Kidney epithelial cell (primary cell): ENCODE data around the gene ARL16. TPM values are rescaled to one million over a fixed set of nuclear protein-coding genes. Genes with fewer than 3 reads are reported as not detected.

Experiments
- DNase-seq: peaks from one replicate; pipeline ENCODE4 v3.0.0-alpha.2; 2010; ENCODE audit warnings: low read depth
- H3K27me3 ChIP-seq: 2 replicates; pipeline ENCODE4 v1.6.0; 2011; ENCODE audit warnings: low read length; ENCODE audit not compliant: control insufficient read depth, insufficient read depth
- H3K36me3 ChIP-seq: 2 replicates; pipeline ENCODE4 v1.5.1; 2011; ENCODE audit warnings: low read length; ENCODE audit not compliant: control insufficient read depth, insufficient read depth
- H3K4me3 ChIP-seq: 2 replicates; pipeline ENCODE4 v1.5.1; 2011; ENCODE audit warnings: low read depth, mild to moderate bottlenecking, control low read depth, low read length
- total RNA-seq: library from RNA; depleted of rRNA; stranded (reverse); fragments of >200 nt; gene quantifications from 2 replicates; pipeline ENCODE4 v1.2.3, GENCODE V29; 2015
- TF ChIP-seq, protein P1 (sequence below): IDR thresholded peaks from 2 replicates; pipeline ENCODE4 v1.5.1; 2011; ENCODE audit warnings: mild to moderate bottlenecking, moderate library complexity, low read length, control low read depth, inconsistent platforms; ENCODE audit not compliant: insufficient read depth, poor library complexity, severe bottlenecking

Gene ARL16
- total RNA-seq, 1 donor from 2014 or later: 67.1 TPM

DNA sequence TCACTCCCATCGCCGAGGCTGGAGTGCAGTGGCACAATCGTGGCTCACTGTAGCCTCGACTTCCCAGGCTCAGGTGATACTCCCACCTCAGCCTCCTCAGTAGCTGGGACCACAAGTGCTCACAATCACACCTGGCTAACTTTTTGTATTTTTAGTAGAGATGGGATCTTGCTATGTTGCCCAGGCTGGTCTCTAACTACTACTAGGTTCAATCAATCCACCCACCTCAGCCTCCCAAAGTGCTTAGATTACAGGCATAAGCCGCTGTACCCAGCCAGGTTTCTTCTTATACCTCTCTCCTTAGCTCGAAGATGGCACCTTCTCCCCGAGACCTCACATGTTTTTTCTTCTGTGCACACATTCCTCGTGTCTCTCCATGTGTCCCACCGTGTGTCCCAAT is 43.6 kb downstream of the ARL16 start:
- Histone ChIP-seq H3K27me3 (no peaks in the 10 kb centered on the region), H3K4me3 (no peak overlapping the region), H3K36me3 (no peaks in the 10 kb centered on the region)
- TF ChIP-seq, protein P1, sequence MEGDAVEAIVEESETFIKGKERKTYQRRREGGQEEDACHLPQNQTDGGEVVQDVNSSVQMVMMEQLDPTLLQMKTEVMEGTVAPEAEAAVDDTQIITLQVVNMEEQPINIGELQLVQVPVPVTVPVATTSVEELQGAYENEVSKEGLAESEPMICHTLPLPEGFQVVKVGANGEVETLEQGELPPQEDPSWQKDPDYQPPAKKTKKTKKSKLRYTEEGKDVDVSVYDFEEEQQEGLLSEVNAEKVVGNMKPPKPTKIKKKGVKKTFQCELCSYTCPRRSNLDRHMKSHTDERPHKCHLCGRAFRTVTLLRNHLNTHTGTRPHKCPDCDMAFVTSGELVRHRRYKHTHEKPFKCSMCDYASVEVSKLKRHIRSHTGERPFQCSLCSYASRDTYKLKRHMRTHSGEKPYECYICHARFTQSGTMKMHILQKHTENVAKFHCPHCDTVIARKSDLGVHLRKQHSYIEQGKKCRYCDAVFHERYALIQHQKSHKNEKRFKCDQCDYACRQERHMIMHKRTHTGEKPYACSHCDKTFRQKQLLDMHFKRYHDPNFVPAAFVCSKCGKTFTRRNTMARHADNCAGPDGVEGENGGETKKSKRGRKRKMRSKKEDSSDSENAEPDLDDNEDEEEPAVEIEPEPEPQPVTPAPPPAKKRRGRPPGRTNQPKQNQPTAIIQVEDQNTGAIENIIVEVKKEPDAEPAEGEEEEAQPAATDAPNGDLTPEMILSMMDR: no peak
- no peak for DNase-seq

DNA sequence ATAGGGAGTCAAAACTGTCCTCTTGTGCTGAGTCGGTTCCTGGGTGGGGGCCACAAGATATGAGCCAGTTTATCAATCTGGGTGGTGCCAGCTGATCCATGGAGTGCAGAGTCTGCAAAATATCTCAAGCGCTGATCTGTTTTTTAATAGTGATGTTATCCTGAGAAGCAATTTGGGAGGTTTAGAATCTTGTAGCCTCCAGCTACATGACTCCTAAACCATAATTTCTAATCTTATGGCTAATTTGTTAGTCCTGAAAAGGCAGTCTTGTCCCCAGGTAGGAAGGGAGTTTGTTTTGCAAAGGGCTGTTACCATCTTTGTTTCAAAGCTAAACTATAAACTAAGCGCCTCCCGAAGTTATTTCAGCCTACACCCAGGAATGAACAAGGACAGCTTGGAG is 44.9 kb downstream of the ARL16 start:
- H3K36me3 ChIP-seq: no peaks in the 10 kb centered on the region
- TF ChIP-seq, protein P1: no peak
- H3K4me3 ChIP-seq: no peak overlapping the region
- DNase-seq: no peak
- H3K27me3 ChIP-seq: no peaks in the 10 kb centered on the region

DNA sequence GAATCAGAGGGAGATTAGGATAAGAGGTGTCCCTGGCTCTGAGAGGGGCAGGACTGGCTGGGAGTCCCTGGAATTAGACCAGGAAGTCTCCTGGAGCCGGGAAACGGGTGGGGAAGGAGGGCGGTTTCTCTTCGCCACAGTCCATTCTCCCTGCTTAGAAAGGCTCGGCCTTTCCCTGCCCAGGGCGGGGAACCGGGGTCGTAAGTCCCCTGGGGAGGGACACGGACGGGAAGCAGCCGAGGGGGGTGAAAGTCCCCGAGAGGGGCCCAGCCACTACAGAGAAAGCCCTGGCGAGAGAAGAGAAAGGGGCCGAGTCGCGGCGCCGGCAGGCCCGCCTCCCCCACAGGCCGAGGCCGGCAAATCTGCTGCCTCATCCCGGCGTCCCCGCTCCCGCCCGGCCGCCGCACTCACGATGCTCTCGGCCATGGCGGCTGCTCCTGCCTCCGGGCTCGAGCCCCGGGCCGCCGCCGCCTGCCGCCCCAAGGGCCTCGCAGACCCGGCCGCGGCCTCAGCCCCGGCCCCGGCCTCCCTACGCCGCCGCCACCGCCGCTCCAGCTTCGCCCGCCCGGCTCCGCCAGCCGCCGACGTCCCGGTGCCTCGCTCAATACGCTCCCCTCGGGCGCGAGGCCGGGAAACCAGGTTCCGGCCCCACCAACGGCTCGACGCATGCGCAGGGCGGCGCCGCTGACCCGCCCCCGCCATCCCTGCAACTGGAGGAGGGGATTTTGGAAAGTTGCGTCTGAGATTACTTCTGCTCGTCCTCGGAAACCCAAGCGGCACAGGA is 46.9 kb downstream of the ARL16 start, which contains the start of the genes NPLOC4 and TSPAN10:
TSS of gene NPLOC4 (minus strand) at position 608 of the 784 bp plus-strand sequence. CDS start at position 426, 182 bp downstream.
TSS of gene TSPAN10 (plus strand) at position 692 of the 784 bp plus-strand sequence. CDS start 5,217 bp downstream, outside the sequence.
- H3K36me3 ChIP-seq: no peaks in the 10 kb centered on the region
- peak within 1 kb of the TSS; percentile 93 for H3K4me3 ChIP-seq
- H3K27me3 ChIP-seq: no peaks in the 10 kb centered on the region
- TF ChIP-seq, protein P1: no peak
- DNase-seq: peak; percentile 18

DNA sequence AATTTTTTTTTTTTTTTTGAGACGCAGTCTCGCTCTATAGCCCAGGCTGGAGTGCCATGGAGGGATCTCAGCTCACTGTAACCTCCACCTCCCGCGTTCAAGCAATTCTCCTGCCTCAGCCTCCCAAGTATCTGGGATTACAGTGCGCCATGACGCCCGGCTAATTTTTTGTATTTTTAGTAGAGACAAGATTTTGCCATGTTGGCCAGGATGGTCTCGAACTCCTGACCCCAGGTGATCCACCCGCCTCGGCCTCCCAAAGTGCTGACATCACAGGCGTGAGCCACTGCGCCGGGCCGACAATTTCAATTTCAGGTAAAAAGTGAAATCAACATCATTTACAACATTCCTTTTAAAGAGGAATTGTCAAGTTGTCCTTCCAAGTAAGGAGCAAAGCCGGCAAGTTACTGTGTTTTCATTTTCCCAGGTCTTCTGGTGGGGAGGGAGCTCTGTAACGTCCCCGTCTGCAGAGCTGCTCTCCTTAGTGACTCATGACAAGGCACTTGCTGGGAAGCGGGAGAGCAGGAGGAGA is 47.6 kb downstream of the ARL16 start:
- peak overlapping the region; percentile 93 for H3K4me3 ChIP-seq
- no peaks in the 10 kb centered on the region for H3K27me3 ChIP-seq
- H3K36me3 ChIP-seq: no peaks in the 10 kb centered on the region
- DNase-seq: peak; percentile 9
- TF ChIP-seq, protein P1: no peak

DNA sequence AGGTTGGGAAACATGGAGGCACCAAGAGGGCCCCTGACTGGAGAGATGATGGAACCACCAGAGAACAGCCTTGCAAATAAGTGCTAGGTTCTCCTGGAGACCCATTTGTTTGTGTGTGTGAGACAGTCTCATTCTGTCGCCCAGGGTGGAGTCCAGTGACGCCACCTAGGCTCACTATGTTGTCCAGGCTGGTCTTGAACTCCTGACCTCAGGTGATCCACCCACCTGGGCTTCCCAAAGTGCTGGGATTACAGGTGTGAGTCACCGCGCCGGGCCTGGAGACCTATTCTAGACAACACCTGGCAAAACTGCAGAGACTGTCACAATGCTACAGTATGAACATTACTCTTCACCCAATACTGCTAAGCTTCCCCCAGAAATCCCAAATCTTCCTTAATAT is 48.2 kb downstream of the ARL16 start:
- peak overlapping the region; percentile 93 for H3K4me3 ChIP-seq
- TF ChIP-seq, protein P1: no peak
- no peaks in the 10 kb centered on the region for H3K27me3 ChIP-seq
- no peak for DNase-seq
- no peaks in the 10 kb centered on the region for H3K36me3 ChIP-seq
